ENCODE results near the gene IWS1.

- TF ChIP-seq CTCF (IDR thresholded peaks at IDR 0.05; ENCODE audit: poor library complexity), result no peak
- no peak for TF ChIP-seq EZH2 (IDR thresholded peaks at IDR 0.05; ENCODE audit: borderline replicate concordance)
These were observed 44.3 kb upstream of the IWS1 start for GRCh38 chr2:127570282-127571250.
